Neural cell (in vitro differentiated cells): ENCODE measurements around the gene IFRD1. TPM values are rescaled to one million over a fixed set of nuclear protein-coding genes. Genes with fewer than 3 reads are reported as not detected.

Experiments
- H2AFZ ChIP-seq: fragments of 200-600, 300-800 bp; sonication (generic), shearing (Covaris generic); 2 replicates; pipeline ENCODE4 v1.6.0; 2014; ENCODE audit warnings: low read depth, mild to moderate bottlenecking, antibody characterized with exemption, low read length, moderate library complexity
- H3F3A ChIP-seq: fragments of 200-600 bp; shearing (Covaris generic); 2 replicates; pipeline ENCODE4 v1.6.1; 2016; ENCODE audit warnings: mild to moderate bottlenecking, moderate library complexity, mixed read lengths, antibody characterized with exemption, low read length; ENCODE audit not compliant: insufficient read depth, poor library complexity, severe bottlenecking
- H3K27ac ChIP-seq: fragments of 200-600, 300-800 bp; sonication (generic), shearing (Covaris generic); 2 replicates; pipeline ENCODE4 v1.5.1; 2014; ENCODE audit warnings: mild to moderate bottlenecking, low read length, moderate library complexity
- H3K27me3 ChIP-seq: fragments of 300-800, 200-600 bp; sonication (generic), shearing (Covaris generic); 2 replicates; pipeline ENCODE4 v1.6.0; 2014; ENCODE audit warnings: mild to moderate bottlenecking, low read depth, low read length, moderate library complexity; ENCODE audit not compliant: insufficient read depth
- H3K36me3 ChIP-seq: fragments of 300-800, 200-600 bp; sonication (generic), shearing (Covaris generic); 2 replicates; pipeline ENCODE4 v1.5.1; 2014; ENCODE audit warnings: mild to moderate bottlenecking, antibody characterized with exemption, low read length, moderate library complexity; ENCODE audit not compliant: insufficient read depth
- H3K4me2 ChIP-seq: fragments of 300-800, 200-600 bp; sonication (generic), shearing (Covaris generic); 2 replicates; pipeline ENCODE4 v1.6.0; 2014; ENCODE audit warnings: mild to moderate bottlenecking, low read length
- H3K4me3 ChIP-seq: fragments of 300-800, 200-600 bp; sonication (generic), shearing (Covaris generic); 2 replicates; pipeline ENCODE4 v1.5.1; 2014; ENCODE audit warnings: mild to moderate bottlenecking, low read length, moderate library complexity
- H3K79me2 ChIP-seq: fragments of 200-600 bp; shearing (Covaris generic); replicated peaks from 2 replicates; pipeline ENCODE4 v1.6.0; 2014; ENCODE audit warnings: mild to moderate bottlenecking, low read length, moderate library complexity; ENCODE audit not compliant: insufficient read depth
- H3K9ac ChIP-seq: fragments of 300-800, 200-600 bp; sonication (generic), shearing (Covaris generic); 2 replicates; pipeline ENCODE4 v1.6.1; 2016; ENCODE audit warnings: mild to moderate bottlenecking, low read length, mixed read lengths
- H3K9me2 ChIP-seq: fragments of 200-600 bp; shearing (Covaris generic); 2 replicates; pipeline ENCODE4 v1.6.1; 2016; ENCODE audit warnings: mild to moderate bottlenecking, low read length, mixed read lengths; ENCODE audit not compliant: insufficient read depth
- H3K9me3 ChIP-seq: fragments of 200-600, 300-800 bp; sonication (generic), shearing (Covaris generic); 2 replicates; pipeline ENCODE4 v1.6.1; 2016; ENCODE audit warnings: mild to moderate bottlenecking, mixed run types, low read length, moderate library complexity, mixed read lengths
- H4K20me1 ChIP-seq: fragments of 200-600 bp; shearing (Covaris generic); 2 replicates; pipeline ENCODE4 v1.6.1; 2016; ENCODE audit warnings: mild to moderate bottlenecking, mixed run types; ENCODE audit not compliant: insufficient read depth
- EP300 ChIP-seq: fragments of 450-650 bp; conservative IDR thresholded peaks from 2 replicates; pipeline ENCODE4 v1.6.1; 2014; ENCODE audit warnings: antibody characterized with exemption, mild to moderate bottlenecking, moderate library complexity; ENCODE audit not compliant: poor library complexity, severe bottlenecking
- EZH2 ChIP-seq: fragments of 200-600, 300-800 bp; shearing (Covaris generic), sonication (generic); IDR thresholded peaks from 2 replicates; pipeline ENCODE4 v1.6.1; 2014; ENCODE audit warnings: antibody characterized with exemption, low read length, borderline replicate concordance, mild to moderate bottlenecking; ENCODE audit not compliant: insufficient read depth, poor library complexity, severe bottlenecking
- MXI1 ChIP-seq: fragments of 450-650 bp; conservative IDR thresholded peaks from 2 replicates; pipeline ENCODE4 v1.6.1; 2014; ENCODE audit warnings: antibody characterized with exemption, mild to moderate bottlenecking; ENCODE audit not compliant: poor library complexity, severe bottlenecking
- POLR2AphosphoS5 ChIP-seq: IDR thresholded peaks from 2 replicates; pipeline ENCODE4 v1.6.1; 2012
- RAD21 ChIP-seq: fragments of 450-650 bp; conservative IDR thresholded peaks from 2 replicates; pipeline ENCODE4 v1.6.1; 2014; ENCODE audit warnings: antibody characterized with exemption, mild to moderate bottlenecking, moderate library complexity
- SMC3 ChIP-seq: fragments of 450-650 bp; conservative IDR thresholded peaks from 2 replicates; pipeline ENCODE4 v1.6.1; 2014; ENCODE audit warnings: antibody characterized with exemption, mild to moderate bottlenecking, moderate library complexity; ENCODE audit not compliant: poor library complexity
- TAF1 ChIP-seq: IDR thresholded peaks from 2 replicates; pipeline ENCODE4 v1.6.1; 2012; ENCODE audit warnings: low read depth
- polyA plus RNA-seq: library from polyadenylated mRNA; depleted of rRNA; stranded (reverse); fragments of >200 nt; gene quantifications from 2 replicates; pipeline ENCODE4 v1.2.3, GENCODE V29; 2014
- TF ChIP-seq, protein P1 (sequence below): IDR thresholded peaks from 2 replicates; pipeline ENCODE4 v1.6.1; 2012; ENCODE audit warnings: borderline replicate concordance
- TF ChIP-seq, protein P2 (sequence below): fragments of 450-650 bp; IDR thresholded peaks from 2 replicates; pipeline ENCODE4 v1.5.1; 2014; ENCODE audit warnings: antibody characterized with exemption, mild to moderate bottlenecking, moderate library complexity; ENCODE audit not compliant: poor library complexity, severe bottlenecking

The IFRD1 gene
- polyA plus RNA-seq, 1 donor from 2014 or later = 270 TPM

DNA sequence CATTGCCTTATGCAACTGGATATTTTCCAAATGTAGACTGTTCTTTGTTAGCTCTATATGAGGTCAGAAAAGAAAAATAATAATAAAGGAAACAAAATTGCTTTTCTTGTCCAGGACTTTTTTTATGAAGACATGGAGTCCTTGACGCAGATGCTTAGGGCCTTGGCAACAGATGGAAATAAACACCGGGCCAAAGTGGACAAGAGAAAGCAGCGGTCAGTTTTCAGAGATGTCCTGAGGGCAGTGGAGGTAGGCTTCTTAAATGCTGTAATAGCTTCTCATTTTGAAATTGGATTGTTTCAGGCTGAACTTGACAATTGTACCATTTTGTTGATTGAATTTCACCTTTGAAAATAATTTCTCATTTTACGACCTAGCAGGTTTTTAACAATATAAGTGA is 17.6 kb downstream of the IFRD1 start:
- H3K4me2 ChIP-seq = no peak overlapping the region
- H3K9ac ChIP-seq = no peak overlapping the region
- no peaks in the 10 kb centered on the region for H3F3A ChIP-seq
- H3K4me3 ChIP-seq = no peak overlapping the region
- H3K27ac ChIP-seq = no peak overlapping the region
- H3K36me3 ChIP-seq = peaks cover 20% of the 10 kb centered on the region
- no peak overlapping the region for H2AFZ ChIP-seq
- no peaks in the 10 kb centered on the region for H3K9me3 ChIP-seq
- H4K20me1 ChIP-seq = peaks cover 3% of the 10 kb centered on the region
- H3K79me2 ChIP-seq = no peaks in the 10 kb centered on the region
- TF ChIP-seq EP300 (no peak), MXI1 (no peak), EZH2 (no peak), TAF1 (no peak), RAD21 (no peak), POLR2AphosphoS5 (no peak)
- TF ChIP-seq, protein P1, sequence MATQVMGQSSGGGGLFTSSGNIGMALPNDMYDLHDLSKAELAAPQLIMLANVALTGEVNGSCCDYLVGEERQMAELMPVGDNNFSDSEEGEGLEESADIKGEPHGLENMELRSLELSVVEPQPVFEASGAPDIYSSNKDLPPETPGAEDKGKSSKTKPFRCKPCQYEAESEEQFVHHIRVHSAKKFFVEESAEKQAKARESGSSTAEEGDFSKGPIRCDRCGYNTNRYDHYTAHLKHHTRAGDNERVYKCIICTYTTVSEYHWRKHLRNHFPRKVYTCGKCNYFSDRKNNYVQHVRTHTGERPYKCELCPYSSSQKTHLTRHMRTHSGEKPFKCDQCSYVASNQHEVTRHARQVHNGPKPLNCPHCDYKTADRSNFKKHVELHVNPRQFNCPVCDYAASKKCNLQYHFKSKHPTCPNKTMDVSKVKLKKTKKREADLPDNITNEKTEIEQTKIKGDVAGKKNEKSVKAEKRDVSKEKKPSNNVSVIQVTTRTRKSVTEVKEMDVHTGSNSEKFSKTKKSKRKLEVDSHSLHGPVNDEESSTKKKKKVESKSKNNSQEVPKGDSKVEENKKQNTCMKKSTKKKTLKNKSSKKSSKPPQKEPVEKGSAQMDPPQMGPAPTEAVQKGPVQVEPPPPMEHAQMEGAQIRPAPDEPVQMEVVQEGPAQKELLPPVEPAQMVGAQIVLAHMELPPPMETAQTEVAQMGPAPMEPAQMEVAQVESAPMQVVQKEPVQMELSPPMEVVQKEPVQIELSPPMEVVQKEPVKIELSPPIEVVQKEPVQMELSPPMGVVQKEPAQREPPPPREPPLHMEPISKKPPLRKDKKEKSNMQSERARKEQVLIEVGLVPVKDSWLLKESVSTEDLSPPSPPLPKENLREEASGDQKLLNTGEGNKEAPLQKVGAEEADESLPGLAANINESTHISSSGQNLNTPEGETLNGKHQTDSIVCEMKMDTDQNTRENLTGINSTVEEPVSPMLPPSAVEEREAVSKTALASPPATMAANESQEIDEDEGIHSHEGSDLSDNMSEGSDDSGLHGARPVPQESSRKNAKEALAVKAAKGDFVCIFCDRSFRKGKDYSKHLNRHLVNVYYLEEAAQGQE = no peak
- TF ChIP-seq, protein P2, sequence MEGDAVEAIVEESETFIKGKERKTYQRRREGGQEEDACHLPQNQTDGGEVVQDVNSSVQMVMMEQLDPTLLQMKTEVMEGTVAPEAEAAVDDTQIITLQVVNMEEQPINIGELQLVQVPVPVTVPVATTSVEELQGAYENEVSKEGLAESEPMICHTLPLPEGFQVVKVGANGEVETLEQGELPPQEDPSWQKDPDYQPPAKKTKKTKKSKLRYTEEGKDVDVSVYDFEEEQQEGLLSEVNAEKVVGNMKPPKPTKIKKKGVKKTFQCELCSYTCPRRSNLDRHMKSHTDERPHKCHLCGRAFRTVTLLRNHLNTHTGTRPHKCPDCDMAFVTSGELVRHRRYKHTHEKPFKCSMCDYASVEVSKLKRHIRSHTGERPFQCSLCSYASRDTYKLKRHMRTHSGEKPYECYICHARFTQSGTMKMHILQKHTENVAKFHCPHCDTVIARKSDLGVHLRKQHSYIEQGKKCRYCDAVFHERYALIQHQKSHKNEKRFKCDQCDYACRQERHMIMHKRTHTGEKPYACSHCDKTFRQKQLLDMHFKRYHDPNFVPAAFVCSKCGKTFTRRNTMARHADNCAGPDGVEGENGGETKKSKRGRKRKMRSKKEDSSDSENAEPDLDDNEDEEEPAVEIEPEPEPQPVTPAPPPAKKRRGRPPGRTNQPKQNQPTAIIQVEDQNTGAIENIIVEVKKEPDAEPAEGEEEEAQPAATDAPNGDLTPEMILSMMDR = no peak
- no peaks in the 10 kb centered on the region for H3K27me3 ChIP-seq
- peaks cover 2% of the 10 kb centered on the region for H3K9me2 ChIP-seq

DNA sequence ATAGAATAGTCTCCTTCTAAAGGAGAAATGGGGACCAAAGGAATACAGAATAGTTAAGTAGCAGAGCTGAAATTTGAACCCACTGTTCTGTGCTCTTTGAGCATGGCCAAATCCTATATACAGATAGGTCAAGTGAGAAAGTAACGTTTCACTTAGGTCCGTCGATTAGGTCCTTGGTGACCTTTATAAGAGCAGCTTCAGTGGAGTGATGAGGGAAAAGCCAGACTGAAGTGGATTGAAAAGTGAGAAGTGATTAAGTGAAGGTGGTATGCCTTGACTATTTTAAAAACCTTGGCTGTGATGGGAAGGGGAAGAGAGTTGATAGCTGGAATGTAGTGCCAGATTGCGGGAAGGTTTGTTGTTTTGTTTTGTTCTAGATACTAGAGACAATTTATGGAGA is 19.9 kb downstream of the IFRD1 start:
- no peak overlapping the region for H3K4me2 ChIP-seq
- no peak for TF ChIP-seq MXI1
- TF ChIP-seq, protein P1 = no peak
- no peak for TF ChIP-seq POLR2AphosphoS5
- TF ChIP-seq EZH2 = no peak
- TF ChIP-seq TAF1 = no peak
- TF ChIP-seq SMC3 = no peak
- no peak for TF ChIP-seq EP300
- TF ChIP-seq RAD21 = no peak
- TF ChIP-seq, protein P2 = no peak
- H3K9me3 ChIP-seq = no peaks in the 10 kb centered on the region
- no peak overlapping the region for H2AFZ ChIP-seq
- no peaks in the 10 kb centered on the region for H3K27me3 ChIP-seq
- no peaks in the 10 kb centered on the region for H3F3A ChIP-seq
- peaks cover 30% of the 10 kb centered on the region for H3K36me3 ChIP-seq
- no peak overlapping the region for H3K4me3 ChIP-seq
- H3K9me2 ChIP-seq = peaks cover 2% of the 10 kb centered on the region
- H3K79me2 ChIP-seq = no peaks in the 10 kb centered on the region
- no peak overlapping the region for H3K27ac ChIP-seq
- H4K20me1 ChIP-seq = peaks cover 3% of the 10 kb centered on the region
- H3K9ac ChIP-seq = no peak overlapping the region
